ENCODE measurements around the gene P2RX1. TPM values are rescaled to one million over a fixed set of nuclear protein-coding genes. Genes with fewer than 3 reads are reported as not detected.

P2RX1 gene
- total RNA-seq, 1 donor from 2014 or later, result not detected

DNA sequence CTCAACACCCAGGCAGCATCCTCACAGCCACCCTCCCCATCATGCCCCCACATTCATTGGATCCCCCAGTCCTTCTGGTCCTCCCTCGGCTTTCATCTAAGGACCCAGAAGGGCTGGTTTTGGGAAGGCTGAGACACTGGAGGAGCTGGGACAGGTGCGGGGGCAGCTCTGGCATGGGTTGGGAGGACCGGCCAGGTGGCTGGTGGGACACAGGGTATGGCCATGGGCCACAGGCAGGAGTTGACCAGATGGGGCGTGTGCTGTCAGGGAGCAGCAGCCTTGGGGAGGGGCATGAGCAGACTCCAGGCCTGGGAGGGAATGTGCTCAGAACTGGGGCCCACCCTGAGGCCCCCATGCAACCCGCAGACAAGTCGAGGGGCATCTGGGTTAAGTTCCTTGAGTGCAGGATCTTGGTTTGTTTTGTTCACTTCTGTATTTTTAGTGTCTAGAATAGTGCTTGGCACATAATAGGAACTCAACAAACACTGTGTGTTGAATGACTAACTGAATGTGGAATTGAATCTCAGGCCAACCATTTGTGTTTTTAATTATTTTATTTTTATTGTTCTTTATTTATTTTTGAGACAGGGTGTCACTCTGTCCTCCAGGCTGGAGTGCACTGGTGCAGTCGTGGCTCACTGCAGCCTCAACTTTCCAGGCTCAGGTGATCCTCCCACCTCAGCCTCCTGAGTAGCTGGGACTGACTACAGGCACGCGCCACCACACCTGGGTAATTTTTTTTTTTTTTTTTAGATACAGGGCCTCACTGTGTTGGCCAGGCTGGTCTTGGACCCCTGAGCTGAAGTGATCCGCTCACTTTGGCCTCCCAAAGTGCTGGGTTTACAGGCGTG is 5.6 kb downstream of the P2RX1 start:
- DNase-seq (ENCODE audit: low spot score in 2 of 2) (no peak), FAIRE-seq (no peak)

DNA sequence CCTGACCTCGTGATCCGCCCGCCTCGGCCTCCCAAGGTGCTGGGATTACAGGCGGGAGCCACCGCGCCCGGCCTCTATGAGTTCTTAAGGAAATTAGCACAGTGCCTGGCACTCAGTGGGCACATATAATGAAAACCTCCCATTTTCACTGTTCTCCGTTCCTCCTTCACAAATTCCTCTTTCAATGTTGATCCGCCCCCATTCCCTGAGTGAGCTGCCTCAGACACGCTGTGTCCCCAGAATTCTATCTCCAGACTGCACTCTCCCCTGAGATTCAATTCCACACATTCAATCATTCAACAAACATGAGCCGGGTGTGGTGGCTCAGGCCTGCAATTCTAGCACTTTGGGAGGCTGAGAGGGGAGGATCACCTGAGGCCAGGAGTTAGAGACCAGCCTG is 7.0 kb downstream of the P2RX1 start:
- DNase-seq (ENCODE audit: low spot score in 2 of 2), result no peak
- no peak for FAIRE-seq

DNA sequence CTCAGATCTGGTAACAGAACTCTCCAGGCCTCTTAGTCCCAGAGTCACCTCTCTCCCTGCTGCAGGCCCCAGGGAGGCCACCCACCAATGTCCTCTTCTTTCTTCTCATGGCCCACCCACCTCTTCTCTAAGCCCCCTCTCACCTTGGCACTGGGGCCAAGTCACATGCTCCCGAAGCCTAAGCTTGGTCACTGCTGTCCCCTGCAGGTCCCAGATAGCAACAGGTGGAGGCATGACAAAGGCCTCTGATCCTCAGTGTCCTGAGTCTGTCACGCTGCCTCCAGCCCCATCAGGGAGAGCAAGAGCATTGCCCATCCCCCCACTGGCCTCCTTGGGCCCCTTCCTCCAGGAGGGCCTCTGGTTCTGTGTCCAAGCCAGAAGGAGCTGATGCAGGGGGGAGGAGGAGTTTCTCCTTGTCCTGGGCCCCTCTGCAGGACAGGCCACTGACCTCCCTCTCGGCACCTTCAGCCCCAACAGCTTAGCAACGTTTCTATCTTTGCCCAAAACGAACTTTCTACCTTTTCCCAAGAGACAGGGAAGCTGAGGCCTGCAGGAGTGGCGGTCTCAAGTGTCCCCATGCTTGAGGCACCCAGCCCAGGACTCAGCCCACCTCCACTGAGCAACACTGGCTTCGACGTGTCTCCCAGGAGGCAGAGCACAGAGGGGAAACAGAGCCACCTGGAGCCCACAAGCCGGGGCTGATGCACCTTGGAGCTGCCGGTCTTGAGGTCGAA is 8.6 kb downstream of the P2RX1 start:
- DNase-seq (ENCODE audit: low spot score in 2 of 2) (no peak), FAIRE-seq (no peak)

DNA sequence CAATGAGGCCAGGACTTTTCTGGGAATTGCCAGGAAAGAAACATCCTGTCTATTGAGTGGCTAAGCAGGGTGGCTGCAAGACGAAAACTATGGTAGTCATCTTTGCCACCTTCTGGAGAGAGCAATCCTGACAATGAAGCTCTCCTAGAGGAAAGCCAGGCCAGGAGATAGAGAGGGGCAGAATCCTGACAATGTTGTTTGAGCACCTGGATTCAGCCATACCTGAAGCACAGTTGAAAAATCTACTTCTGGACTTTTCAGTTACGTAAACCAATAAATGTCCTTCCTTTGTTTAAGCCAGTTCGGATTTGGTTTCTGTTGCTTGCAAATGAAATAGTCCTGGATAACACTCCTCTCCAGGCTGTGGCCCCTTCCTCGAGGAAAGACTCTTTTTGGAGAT is 9.4 kb downstream of the P2RX1 start:
- FAIRE-seq, result no peak
- no peak for DNase-seq (ENCODE audit: low spot score in 2 of 2)

DNA sequence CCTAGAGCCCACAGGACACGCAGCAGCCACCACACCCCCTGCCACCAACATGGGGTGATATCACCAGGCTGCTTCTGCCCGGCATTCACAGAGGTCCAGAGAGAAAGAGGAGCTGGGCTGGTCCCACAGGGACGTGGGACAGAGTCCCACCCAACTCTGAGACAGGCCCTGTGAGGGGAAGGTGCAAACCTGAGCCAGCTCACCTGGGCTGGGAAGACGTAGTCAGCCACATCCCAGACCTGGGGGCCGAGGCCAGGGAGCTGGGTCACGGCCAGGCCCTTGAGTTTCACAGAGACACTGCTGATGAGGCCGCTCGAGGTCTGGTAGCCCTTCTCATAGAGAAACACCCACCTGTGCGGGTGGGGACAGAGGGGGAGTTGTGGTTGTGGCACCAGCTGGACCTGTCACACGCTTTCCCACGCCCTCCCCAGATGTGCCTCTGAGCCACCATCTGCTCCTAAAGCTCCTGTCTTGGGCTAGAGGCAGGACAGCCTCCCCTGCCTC is 11.2 kb downstream of the P2RX1 start:
- FAIRE-seq (no peak), DNase-seq (ENCODE audit: low spot score in 2 of 2) (no peak)

DNA sequence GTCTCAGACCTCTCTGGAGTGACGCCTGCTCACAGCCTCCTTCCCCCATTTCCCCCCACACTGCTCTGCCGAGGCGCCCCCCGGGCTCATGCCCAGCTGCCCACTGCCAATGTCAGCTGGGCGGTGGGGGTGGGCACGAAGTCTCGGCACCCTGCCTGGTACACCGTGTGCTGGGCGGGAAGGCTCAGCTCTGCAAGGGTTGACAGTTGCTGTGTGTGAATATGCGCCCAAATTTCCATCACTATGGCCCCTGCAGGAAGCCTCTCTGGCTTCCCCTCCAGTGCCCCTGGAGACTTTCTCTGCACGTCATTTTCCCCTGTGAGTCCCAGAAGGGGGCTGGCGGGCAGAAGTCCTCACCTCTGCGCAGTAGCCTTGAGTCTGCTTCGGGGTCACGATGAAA is 11.8 kb downstream of the P2RX1 start:
- no peak for DNase-seq (ENCODE audit: low spot score in 2 of 2)
- FAIRE-seq, result no peak

DNA sequence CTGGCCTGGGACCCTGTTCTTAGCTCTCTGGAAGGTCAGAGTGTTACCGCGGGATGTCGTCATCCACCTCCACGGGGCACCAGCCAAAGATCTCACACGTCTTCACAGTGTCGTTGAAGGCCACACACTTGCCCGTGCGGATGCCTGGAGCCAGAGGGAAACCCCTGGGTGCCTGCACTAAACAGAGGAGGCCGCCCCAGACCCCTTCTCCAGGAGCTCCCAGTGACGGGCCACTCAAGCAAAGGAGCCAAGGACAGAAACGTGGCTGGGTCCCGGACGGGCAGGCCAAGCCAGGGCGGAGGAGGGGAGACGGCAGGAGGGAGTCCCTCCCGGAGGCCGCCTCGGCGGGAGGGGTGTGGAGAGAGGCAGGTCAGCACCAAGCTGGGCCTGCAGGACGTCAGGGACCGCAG is 12.4 kb downstream of the P2RX1 start:
- FAIRE-seq (no peak), DNase-seq (ENCODE audit: low spot score in 2 of 2) (no peak)

DNA sequence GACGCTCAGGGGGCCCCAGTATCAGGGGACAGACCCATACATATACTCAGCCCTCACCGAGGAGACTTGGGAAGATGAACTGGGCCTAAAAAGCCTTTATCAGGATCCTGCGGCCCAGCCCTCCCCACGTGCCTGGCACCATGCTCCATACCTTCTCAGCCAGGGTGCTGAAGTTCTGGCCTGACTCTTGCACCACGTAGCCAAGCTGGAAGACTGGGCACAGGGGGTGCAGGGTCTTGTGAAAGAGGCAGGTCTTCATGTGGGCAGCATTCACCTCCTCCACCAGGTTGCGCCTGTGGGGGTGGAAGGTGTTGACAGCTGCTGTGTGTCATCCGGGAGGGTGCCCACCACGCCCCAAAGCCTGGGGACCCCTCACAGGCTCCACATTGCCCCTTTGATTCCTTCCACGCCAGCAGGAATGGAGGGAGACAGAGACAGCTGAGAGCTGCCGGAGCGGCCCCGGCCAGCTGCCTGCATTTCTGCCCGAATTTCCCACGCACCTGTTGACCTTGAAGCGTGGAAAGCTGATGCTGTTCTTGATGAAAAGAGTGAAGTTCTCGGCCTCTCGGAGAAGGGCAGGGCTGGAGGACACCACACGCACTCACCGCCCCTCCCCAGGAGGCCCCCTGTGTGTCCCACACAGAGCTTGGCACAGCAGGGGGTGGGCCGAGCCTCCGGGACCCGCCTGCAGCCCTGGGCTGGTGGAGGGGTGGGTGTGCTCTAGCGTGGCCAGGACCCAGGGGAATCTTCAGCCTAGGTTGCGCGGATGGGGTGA is 13.0 kb downstream of the P2RX1 start:
- no peak for DNase-seq (ENCODE audit: low spot score in 2 of 2)
- no peak for FAIRE-seq

DNA sequence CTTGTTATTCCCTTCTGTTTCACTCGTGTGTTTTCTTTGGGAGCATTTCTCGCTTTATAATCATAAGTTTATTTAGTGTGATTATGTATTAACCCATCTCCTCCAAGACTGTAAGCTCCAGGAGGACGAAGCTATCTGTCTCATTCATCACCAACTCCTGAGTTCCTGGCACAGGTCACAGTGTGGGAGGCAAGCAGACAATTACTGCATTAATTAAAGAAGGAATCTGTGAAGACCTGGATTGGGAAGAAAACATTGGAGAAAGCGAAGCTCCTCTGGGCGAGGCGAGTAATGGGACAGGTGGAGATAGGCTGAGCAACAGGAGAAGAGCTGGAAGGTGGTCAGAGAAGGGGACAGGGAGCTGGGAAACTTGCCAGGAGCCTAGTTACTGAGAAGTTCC is 15.6 kb downstream of the P2RX1 start:
- FAIRE-seq, result no peak
- no peak for DNase-seq (ENCODE audit: low spot score in 2 of 2)

DNA sequence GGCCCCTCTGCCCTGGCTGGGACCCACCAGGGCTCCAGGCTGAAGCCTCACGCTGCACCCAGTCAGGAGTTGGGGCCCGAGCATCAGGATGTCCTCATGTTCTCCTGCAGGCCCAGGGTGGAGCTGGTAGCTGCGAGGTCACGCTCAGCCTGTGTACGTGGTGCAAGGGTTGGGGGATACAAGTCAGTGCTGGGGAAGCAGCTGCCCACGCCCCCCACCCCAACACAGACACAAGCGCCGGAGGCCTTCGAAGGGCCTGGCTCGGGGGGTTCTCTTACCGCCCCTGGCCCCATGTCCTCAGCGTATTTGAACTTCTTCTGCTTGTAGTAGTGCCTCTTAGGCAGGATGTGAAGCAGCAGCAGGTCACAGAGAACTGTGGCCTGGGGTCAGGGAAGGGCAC is 18.5 kb downstream of the P2RX1 start:
- no peak for DNase-seq (ENCODE audit: low spot score in 2 of 2)
- no peak for FAIRE-seq

DNA sequence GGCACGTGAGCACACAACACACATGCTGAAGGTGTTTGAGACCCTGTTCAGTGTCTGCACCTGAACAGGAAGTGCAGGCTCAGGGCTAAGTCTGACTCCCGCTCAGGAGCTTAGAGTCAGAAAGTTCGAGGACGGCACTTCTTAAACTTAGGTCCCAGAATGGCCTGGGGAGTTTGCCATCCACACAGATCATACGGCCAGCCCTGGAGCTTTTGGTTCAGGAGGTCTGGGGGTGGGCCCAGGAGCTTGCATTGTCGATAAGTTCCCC is 19.4 kb downstream of the P2RX1 start:
- FAIRE-seq, result no peak

DNA sequence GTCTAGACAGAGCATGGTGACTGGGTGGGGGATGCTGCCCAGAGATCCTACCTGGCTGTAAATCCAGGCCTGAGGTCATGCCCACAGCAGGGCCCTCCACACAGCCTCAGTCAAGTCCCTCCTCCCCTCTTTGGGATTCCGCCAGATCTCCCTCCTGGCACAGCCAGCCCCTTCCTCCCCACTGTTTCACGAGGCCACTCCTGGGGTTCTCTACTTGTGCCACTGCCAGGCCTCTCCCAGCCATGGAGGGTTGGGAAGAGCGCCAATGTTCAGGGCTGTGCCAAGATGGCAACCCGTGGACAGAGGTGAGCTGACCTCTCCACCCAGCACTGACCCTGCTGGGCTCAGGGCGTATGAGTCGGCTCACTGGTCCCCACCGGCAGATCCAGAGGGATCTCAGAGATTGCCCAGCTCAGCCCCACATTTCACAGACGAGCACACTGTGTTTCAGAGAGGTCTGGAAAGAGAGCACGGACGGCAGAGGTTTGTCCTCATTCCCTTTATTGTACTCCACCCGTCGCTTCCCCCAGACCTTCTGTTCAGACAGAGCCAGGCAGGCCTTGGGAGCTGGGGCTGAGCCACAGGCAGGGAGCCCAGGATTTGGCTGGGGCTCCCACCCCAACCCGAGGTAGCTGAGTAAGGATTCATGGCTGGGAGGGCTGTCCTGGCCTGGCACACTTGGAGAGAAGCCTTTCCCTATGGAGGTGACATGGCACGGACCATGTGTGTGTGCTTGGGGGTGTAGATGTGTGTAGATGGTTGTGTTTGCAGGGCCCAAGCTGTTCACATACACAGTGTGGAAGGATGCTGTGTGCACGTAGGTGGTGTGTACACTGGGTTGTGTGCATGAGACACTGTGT is 19.9 kb downstream of the P2RX1 start:
- DNase-seq (ENCODE audit: low spot score in 2 of 2), result no peak

More for the DNA sequence above, 19.4 kb downstream of the P2RX1 start:
- no peak for DNase-seq (ENCODE audit: low spot score in 2 of 2)

DNA sequence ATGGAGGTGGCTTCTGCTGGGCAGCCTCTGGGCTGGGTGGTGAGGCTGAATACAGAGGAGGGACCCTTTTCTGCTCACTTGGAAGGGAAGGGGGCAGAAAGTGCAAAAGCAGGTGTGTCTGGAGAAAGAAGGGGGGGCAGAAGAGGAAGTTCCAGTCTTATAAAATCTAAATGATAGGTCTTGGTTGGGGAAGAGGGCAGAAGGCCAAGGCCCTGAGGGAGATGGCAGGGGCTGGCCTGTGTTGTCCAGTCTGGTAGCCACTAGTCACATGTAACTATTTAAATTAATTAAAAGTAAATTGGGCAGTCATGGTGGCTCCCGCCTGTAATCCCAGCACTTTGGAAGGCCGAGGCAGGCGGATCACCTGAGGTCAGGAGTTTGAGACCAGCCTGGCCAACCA is 20.9 kb downstream of the P2RX1 start:
- no peak for DNase-seq (ENCODE audit: low spot score in 2 of 2)
- FAIRE-seq, result no peak

More for the DNA sequence above, 19.9 kb downstream of the P2RX1 start:
- FAIRE-seq, result no peak

DNA sequence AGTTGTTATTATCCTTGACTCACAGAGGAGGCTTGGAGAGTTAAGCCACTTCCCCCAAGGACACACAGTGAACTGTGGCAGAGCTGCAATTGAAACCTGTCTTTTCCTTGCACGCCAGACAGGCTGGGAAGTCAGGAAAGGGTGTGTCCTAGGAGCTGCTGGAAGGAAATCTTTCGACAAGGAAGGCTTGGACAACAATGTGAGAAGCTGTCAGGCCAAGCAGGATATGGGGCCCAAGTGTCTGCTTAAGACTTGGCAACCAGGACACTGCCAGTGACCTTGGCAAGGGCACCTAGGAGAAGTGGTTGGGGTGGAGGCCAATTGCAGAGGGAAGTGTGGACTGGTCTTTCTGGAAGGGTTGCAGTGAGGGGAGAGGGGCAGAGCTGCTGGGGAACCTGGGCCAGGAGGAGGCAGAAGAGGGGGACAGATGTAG is 21.3 kb downstream of the P2RX1 start:
- DNase-seq (ENCODE audit: low spot score in 2 of 2) (no peak), FAIRE-seq (no peak)

DNA sequence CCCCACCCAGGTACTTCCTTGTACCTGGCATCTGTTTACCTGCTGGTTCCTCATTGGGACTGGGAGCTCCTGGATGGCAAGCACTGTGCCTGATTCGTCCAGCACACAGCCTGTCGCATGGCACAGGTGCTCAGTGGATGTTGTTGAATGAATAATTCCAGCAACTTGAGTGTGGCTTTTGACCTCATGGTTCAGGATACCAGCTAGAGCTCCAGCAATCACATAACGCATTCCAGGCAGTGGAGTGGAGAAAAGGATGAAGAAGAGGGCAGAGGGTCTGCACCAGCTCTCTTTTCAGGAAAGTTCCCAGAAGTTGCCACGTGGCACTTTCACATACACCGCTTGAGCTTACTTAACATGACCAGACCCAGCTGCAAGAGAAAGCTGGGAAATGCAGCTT is 22.1 kb downstream of the P2RX1 start:
- DNase-seq (ENCODE audit: low spot score in 2 of 2) (no peak), FAIRE-seq (no peak)

DNA sequence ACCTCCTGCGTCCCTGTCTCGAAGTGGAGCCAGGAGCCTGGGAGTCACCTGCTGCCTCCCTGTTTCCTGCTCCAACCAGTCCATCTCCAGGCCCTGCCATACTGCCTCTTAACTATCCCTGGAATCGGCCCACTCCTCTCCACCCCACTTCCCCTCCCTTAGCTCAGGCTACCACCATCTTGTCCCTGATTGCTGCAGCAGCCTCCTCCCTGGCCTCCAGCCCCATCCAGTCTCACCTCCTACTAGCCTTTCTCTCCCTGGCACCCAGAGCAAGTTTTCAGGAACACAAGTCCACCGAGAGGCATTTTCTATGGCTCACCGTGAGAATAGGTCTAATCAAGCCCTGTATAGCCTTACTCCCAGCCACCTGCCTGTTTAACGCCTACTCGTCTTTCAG is 22.5 kb downstream of the P2RX1 start:
- FAIRE-seq (no peak), DNase-seq (ENCODE audit: low spot score in 2 of 2) (no peak)

DNA sequence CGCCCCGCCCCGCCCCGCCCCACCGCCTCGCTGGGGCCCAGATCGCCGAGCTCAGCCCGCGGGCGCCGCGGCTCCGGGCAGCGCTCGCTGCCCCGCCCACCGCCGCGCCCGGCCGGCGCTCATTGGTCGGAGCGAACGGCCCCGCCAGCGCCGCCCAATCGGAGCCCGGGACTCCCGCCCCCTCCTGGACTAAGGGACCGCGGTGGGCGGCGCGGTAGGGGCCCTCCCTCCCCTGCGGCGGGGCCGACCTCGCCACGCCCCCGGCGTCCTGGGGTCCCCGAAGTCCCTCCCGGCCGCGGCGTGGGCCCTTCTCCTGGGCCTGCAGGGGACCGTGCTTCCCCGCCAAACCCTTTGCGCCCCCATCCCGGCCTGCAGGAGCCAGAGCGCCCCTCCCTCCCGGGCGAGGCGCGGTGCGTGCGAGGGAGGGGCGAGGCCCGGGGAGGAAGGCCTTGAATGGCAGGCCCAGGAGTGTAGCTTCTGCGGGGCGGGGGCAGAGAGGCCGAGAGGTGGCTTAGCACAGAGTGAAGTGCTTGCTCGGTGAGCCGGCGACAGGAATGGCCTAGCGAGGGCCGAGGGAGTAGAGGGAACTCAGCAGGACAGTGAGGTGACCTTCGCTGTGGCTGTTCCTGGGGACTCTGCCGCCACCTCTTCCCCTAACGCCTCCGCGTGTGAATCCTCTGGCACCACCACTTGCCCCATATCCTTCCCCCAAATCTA is 23.1 kb downstream of the P2RX1 start, which contains the start of gene CAMKK1:
TSS of gene CAMKK1 (minus strand) at position 51 of the 717 bp plus-strand sequence. CDS start 7,366 bp downstream, outside the sequence.
- no peak for FAIRE-seq
- peak; percentile 97 for DNase-seq (ENCODE audit: low spot score in 2 of 2)

DNA sequence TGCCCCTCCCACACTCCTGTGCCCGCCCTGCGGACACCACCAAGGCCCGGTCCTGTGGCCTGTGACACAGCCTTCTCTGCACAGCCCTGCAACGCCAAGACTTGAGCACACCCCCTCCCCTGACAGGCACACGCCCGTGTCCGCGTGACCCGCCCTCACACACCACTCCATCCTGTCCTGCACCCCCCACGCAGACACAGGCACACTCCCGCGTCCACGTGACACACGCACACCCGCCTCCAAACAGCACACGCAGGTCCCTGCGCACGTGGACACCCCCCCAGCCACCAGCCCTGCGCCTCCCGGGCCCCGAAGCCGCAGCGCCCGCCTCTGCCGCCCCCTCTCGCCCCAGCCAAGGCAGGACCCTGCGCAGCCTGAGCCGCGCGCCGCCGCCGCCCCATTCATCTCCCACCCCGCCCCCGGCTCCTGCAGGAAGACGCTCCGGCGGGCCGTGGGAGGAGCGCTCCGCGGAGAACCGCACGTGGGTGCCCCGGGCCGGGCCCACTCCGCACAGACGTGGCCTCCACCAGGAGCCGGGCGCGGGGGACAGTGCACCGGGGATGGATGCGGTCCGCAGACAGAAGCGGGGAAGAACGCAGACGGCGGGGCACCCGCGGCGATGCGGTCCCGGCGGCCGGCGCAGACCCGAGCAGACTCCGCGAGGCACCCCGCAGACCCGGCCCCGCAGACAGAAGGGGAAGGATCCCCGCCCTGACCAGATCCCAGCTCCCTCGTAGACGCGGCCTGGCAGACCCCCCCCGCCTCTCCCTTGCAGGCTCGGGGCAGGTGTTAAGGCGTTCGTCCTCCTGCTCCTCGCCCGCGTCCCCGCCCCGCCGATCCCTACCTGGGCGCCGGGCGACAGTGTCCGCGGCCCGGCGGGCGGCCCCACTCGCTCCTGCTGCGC is 23.9 kb downstream of the P2RX1 start:
- peak; percentile 72 to 80 for DNase-seq (ENCODE audit: low spot score in 2 of 2)

More for the DNA sequence above, 23.9 kb downstream of the P2RX1 start:
- FAIRE-seq, result no peak

All from frontal cortex (tissue), 4 donors.